Duodenal mucosa (tissue), 2 donors: ENCODE results near the gene MYO7B.

Source experiments
- H3K27ac ChIP-seq: one replicate; pipeline ENCODE4 v1.7.0; 2013; ENCODE audit warnings: low read depth, low read length
- H3K27me3 ChIP-seq, 2 donors: one replicate each; pipeline ENCODE4 v1.7.0; 2013; ENCODE audit warnings: low read length in 2 of 2, control low read depth in 1 of 2; ENCODE audit not compliant: insufficient read depth in 2 of 2, control insufficient read depth in 1 of 2
- H3K36me3 ChIP-seq, 2 donors: one replicate each; pipeline ENCODE4 v1.7.0; 2013; ENCODE audit warnings: low read length in 2 of 2, control low read depth in 1 of 2; ENCODE audit not compliant: insufficient read depth in 2 of 2, control insufficient read depth in 1 of 2
- H3K4me1 ChIP-seq, 2 donors: one replicate each; pipeline ENCODE4 v1.7.0; 2013; ENCODE audit warnings: low read length in 2 of 2, control low read depth in 1 of 2; ENCODE audit not compliant: insufficient read depth in 2 of 2, control insufficient read depth in 1 of 2
- H3K4me3 ChIP-seq, 2 donors: one replicate each; pipeline ENCODE4 v1.7.0; 2013; ENCODE audit warnings: low read length in 2 of 2, low read depth in 1 of 2
- H3K9ac ChIP-seq, 2 donors: one replicate each; pipeline ENCODE4 v1.7.0; 2013; ENCODE audit warnings: low read length in 2 of 2, low read depth in 1 of 2
- H3K9me3 ChIP-seq, 2 donors: one replicate each; pipeline ENCODE4 v1.7.0; 2013; ENCODE audit warnings: low read length in 2 of 2, control low read depth in 1 of 2; ENCODE audit not compliant: control insufficient read depth in 1 of 2

Gene MYO7B

DNA sequence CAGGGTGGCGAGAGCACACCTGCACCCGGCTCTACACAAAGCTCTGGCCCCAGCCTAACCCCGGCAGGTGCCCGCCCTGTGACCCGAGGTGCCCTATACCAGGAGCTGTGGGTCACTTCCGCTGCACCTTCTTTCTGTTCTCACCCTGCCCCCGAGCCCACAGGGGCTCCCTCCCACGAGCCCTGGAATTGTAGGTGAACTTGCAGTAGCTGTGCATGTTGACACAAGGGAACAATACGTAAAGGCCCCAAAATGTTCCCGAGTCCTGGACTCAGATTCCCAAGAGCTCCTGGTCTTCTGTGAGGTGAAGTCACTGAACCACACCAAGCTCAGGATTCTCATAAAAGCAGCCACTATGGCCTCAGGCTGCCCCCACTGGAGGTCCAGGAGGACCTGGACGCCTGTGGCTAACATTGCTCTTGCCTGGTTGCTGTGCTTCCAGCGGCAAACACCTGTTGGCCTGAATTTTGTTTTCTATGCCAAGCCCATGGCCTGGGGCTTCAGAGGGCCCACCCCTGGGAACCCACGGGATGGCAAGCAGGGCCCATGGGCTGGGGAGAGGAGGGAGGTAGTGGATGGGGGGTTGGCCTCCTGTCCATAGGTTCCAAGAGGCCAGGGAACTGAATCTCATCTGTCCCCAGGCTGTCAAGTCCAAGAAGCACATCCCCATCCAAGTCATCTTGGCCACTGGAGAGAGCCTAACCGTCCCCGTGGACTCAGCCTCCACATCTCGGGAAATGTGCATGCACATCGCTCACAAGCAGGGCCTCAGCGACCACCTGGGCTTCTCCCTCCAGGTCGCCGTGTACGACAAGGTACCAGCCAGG lies 87.3 kb downstream of the MYO7B start:
- Histone ChIP-seq H3K9ac (no peak overlapping the region), H3K36me3 (peaks cover 14 to 57% of the 10 kb centered on the region in 2 donors), H3K4me3 (no peak overlapping the region), H3K27me3 (peaks cover 0 to 4% of the 10 kb centered on the region in 2 donors), H3K27ac (no peak overlapping the region), H3K4me1 (no peaks in the 10 kb centered on the region), H3K9me3 (no peaks in the 10 kb centered on the region)

DNA sequence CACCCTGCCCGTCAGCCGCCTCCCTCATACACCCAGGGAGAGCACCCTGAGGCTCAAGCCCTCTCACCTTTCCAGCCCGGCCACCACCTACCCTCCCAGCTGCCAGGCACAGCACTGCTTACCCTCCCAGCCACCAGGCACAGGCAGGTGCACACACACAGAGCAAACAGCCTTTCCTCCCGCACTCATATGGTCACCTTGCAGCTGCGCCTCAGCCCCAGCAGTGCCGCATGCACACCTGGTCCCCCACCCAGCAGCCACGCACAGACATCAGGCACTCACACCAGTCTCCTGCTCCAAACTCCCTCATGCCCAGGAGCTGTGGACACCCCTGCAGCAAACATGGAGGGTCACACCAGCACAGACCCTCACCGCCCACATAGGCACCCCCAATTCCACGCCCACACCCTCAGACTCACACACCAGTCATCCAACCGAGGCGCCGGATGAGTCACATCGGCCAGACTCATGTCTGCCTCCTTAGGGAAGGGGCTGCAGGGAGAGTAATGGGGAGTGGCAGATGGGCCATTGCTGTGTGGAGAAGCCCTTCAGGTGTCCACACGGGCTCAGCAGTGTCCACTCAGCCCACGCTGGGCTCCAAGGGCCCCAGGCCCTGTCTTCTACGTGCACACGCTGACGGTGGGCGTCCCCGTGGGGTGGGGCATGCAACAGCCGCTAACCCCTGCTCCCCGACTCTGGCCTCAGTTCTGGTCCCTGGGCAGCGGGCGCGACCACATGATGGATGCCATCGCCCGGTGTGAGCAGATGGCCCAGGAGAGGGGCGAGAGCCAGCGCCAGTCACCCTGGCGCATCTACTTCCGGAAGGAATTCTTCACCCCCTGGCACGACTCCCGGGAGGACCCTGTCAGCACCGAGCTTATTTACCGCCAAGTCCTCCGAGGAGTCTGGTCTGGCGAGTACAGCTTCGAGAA lies 88.2 kb downstream of the MYO7B start:
- Histone ChIP-seq H3K4me1 (no peaks in the 10 kb centered on the region), H3K27me3 (peaks cover 0 to 4% of the 10 kb centered on the region in 2 donors), H3K9ac (no peak overlapping the region), H3K9me3 (no peaks in the 10 kb centered on the region), H3K27ac (no peak overlapping the region), H3K36me3 (peaks cover 14 to 59% of the 10 kb centered on the region in 2 donors), H3K4me3 (no peak overlapping the region)

DNA sequence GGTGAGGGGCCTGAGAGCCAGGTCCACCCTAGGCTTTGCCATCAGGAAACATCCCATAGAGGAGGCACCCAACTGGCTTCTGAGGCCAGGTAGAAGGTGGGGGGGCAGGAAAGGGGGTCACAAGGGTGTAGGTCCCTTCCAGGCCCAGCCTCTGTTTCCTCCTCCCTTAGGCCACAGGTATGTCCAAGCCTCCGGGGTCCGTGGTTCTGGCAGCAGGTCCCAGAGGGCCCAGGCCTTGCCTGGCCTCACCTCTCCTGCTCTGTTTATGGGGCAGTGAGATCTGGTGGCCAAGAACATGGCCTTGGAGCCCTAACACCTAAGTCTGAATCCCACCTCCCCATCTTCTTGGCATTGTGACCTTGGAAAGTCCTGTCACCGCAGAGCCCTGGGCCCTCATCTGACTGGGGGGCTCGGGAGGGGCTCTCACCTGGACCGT lies 88.9 kb downstream of the MYO7B start:
- peaks cover 14 to 63% of the 10 kb centered on the region in 2 donors for H3K36me3 ChIP-seq
- no peak overlapping the region for H3K9ac ChIP-seq
- no peak overlapping the region for H3K27ac ChIP-seq
- H3K4me1 ChIP-seq: no peaks in the 10 kb centered on the region
- H3K4me3 ChIP-seq: no peak overlapping the region
- H3K9me3 ChIP-seq: no peaks in the 10 kb centered on the region
- peaks cover 0 to 4% of the 10 kb centered on the region in 2 donors for H3K27me3 ChIP-seq

DNA sequence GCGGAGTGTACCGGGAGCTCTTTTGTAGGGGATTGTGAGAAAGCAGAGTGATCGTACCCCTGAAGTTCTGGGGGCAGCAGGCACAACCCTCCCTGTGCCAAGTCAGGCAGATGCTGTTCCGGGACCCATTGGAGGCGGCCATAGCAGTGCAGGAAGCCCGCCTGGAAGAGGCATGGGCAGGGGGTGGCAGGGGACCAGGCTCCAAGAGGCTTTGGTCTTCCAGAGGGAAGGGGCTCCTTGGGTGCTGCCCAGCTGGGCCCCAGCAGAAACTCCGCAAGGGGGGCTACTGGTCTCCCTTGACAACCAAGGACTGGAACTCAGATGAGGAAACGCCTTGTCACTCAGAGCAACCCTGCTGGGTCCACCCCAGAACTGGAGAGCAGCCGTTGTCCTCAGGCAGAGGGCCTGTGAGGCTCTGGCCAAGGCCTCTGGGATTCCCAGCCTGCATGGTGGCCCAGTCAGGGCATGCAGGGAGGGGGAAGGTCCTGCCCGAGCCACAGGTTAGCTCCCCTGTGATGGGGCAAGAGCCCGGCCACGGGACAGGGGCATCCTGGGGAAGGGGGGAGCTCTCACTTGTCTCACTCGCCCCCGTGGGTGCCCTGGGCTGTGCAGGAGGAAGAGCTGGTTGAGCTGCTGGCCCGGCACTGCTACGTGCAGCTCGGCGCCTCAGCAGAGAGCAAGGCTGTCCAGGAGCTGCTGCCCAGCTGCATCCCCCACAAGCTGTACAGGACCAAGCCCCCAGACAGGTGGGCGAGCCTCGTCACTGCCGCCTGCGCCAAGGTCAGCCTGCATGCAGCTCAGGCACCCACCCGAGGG lies 89.5 kb downstream of the MYO7B start:
- H3K4me1 ChIP-seq: no peaks in the 10 kb centered on the region
- H3K9me3 ChIP-seq: no peaks in the 10 kb centered on the region
- no peak overlapping the region for H3K27ac ChIP-seq
- peaks cover 14 to 68% of the 10 kb centered on the region in 2 donors for H3K36me3 ChIP-seq
- H3K9ac ChIP-seq: no peak overlapping the region
- H3K4me3 ChIP-seq: no peak overlapping the region
- H3K27me3 ChIP-seq: peaks cover 0 to 4% of the 10 kb centered on the region in 2 donors

DNA sequence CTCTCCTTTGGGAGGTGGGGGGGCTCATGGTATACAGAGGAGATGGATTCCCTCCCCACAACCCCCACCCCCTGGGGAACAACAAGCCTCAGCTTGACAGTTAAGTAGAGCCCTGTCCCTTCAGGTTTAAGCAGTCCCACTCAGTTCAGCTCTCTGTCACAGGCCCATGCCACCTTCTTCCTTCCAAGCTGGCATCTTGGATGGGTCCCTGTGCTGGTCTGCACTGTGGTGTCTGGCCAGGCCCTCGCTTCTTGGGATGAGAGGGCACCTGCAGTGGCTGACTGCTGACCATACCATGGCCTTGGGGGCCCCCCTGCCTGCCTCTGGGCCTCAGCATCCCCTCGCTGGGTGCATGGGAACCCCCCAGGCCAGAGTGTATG lies 90.1 kb downstream of the MYO7B start:
- H3K4me1 ChIP-seq: no peaks in the 10 kb centered on the region
- H3K9me3 ChIP-seq: no peaks in the 10 kb centered on the region
- no peak overlapping the region for H3K27ac ChIP-seq
- peaks cover 0 to 4% of the 10 kb centered on the region in 2 donors for H3K27me3 ChIP-seq
- H3K36me3 ChIP-seq: peaks cover 14 to 71% of the 10 kb centered on the region in 2 donors
- no peak overlapping the region for H3K4me3 ChIP-seq
- H3K9ac ChIP-seq: no peak overlapping the region

DNA sequence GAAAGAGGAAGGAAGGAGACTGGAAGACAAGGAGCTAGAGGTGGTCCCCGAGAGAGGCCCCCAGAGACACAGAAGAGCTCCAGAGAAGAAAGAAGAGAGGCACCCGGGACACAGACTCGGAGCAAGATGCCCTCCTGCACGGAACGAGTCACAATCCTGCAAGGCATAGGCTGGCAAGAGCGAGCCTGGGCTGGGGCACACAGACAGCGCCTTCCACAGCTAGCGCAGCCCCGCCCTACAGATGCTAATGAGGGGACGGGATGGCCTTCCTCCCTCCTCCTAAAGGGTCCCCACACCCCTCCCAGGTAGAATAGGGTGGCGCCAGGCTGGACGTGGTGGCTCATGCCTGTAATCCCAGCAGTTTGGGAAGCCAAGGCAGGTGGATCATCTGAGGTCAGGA lies 90.7 kb downstream of the MYO7B start:
- H3K9me3 ChIP-seq: no peaks in the 10 kb centered on the region
- H3K9ac ChIP-seq: no peak overlapping the region
- H3K27me3 ChIP-seq: peaks cover 0 to 4% of the 10 kb centered on the region in 2 donors
- H3K4me3 ChIP-seq: no peak overlapping the region
- H3K4me1 ChIP-seq: no peaks in the 10 kb centered on the region
- H3K36me3 ChIP-seq: peaks cover 16 to 74% of the 10 kb centered on the region in 2 donors
- no peak overlapping the region for H3K27ac ChIP-seq

DNA sequence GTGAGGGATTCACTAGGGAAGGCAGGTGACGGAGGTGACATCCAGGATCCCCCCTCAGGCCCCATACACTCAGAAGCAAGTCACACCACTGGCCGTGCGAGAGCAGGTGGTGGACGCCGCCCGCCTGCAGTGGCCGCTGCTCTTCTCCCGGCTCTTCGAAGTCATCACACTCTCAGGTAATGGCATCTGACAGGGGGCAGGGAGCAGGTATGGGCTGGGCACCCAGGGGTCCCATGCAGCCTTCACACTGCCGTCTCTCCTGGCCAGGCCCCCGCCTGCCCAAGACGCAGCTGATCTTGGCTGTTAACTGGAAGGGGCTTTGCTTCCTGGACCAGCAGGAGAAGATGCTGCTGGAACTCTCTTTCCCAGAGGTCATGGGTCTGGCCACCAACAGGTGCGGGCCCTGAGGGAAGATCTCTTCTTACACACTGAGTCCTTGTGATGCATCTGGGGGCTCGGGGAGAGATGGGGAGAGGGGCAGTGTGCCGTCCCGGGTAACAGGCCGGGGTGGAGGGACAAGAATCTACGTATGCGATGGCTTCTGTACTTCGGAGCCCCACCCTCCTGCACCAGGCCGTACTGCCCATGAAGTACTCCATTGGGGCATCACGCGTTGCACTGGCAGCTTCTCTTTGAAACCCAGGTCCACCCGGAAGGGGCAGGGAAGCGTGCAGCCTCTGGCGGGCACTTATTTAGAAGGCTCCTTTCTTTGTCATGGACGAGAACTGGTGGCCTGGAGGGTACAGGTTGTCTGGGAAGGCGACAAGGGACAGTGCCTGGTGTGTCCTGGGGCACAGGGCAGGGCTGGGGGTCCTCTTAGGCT lies 91.6 kb downstream of the MYO7B start:
- Histone ChIP-seq H3K27ac (no peak overlapping the region), H3K27me3 (peaks cover 0 to 4% of the 10 kb centered on the region in 2 donors), H3K4me1 (no peaks in the 10 kb centered on the region), H3K9me3 (no peaks in the 10 kb centered on the region), H3K9ac (no peak overlapping the region), H3K4me3 (no peak overlapping the region), H3K36me3 (peaks cover 20 to 76% of the 10 kb centered on the region in 2 donors)

DNA sequence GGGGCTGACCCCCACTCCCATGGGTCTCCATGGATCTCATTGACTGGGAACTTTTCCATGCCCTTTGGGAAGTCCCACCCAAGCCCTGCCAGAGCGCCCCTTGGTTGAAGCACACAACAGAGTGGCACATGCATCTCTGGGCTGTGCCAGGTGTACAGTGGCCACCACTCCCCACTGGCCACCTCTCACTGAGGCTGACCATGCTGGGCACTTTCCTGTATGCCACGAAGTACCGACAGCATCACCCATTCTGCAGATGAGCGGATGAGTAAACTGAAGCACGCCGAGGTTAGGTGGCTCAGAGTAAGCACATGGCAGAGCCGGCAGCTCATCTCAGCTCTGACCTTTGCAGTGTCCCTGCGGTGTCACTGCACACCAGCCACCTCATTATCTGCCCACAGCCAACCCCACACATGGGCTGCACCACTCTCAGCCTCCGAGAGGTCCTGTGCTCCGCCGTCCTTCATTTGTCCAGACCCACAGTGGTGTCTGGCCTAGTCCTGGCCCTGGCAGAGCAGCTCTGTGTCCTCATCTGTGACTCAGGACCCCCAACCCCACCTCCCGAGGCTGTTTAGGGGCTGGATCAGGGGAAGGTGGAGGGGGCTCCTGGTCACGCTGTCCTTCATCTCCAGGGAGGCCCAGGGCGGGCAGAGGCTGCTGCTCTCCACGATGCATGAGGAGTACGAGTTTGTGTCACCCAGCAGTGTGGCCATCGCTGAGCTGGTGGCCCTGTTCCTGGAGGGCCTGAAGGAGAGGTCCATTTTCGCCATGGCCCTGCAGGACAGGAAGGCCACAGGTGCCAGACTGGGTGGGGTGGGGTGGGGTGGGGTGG lies 92.5 kb downstream of the MYO7B start:
- H3K9ac ChIP-seq: no peak overlapping the region
- no peaks in the 10 kb centered on the region for H3K9me3 ChIP-seq
- H3K27me3 ChIP-seq: peaks cover 0 to 4% of the 10 kb centered on the region in 2 donors
- no peaks in the 10 kb centered on the region for H3K4me1 ChIP-seq
- H3K27ac ChIP-seq: no peak overlapping the region
- H3K36me3 ChIP-seq: peaks cover 17 to 71% of the 10 kb centered on the region in 2 donors
- H3K4me3 ChIP-seq: no peak overlapping the region
